Measurements from ENCODE around the gene LRP1B.
"Not testable (repeated sequence)": the region's sequence is repeated elsewhere in the genome, so short reads cannot be mapped to it uniquely, and the experiment has no call there.

The LRP1B gene

DNA sequence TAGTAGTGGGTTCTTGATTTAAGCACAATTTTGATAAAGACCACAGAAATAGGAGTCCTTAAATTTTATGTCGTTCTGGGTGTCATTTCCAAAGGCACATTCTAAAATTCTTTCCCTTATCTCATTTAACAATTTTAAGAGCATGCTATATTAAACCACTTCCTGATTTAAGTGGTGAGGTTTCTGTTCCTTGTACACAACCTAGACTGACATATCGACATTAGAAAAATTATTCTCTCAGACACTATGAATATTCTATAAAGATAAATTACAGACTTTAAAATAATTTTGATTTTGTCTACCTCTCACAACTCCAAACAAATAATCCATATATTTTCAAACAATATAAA lies 923.8 kb downstream of the LRP1B start:
- no peak for DNase-seq

GRCh38 chr2:141201016-141201565 lies 929.7 kb downstream of the LRP1B start:
- no peak for DNase-seq

- DNase-seq, result no peak
These were observed 930.6 kb downstream of the LRP1B start for GRCh38 chr2:141200191-141200590.

DNA sequence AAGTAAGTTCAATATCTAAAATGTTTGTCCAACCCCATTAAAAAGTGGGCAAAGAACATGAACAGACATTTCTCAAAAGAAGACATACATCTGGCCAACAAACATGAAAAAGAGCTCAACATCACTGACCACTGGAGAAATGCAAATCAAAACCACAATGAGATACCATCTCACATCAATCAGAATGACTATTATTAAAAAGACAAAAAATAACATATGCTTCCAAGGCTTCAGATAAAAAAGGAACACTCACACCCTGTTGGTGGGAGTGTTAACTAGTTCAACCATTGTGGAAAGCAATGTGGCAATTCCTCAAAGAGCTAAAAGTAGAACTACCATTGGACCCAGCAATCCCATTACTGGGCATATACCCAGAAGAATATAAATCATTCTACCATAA lies 931.1 kb downstream of the LRP1B start:
- DNase-seq, result no peak

DNA sequence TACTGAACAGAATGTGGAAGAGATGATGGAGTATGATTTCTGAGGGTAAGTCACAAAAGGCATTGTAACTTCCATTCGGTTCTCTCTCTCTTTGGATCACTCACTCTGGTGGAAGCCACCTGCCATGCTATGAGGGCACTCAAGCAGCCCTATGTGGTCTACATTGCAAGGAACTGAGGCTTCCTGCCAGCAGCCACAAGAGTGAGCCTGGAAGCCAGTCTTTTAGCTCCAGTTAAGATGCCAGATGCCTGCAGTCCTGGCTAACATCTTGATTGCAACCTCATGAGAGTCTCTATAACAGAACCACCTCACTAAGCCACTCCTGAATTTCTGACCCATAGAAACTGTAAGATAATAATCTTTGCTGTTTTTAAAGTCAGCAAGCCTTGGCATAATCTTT lies 935.7 kb downstream of the LRP1B start:
- no peak for DNase-seq

- no peak for DNase-seq
These were observed 943.8 kb downstream of the LRP1B start for GRCh38 chr2:141187075-141187439.

DNA sequence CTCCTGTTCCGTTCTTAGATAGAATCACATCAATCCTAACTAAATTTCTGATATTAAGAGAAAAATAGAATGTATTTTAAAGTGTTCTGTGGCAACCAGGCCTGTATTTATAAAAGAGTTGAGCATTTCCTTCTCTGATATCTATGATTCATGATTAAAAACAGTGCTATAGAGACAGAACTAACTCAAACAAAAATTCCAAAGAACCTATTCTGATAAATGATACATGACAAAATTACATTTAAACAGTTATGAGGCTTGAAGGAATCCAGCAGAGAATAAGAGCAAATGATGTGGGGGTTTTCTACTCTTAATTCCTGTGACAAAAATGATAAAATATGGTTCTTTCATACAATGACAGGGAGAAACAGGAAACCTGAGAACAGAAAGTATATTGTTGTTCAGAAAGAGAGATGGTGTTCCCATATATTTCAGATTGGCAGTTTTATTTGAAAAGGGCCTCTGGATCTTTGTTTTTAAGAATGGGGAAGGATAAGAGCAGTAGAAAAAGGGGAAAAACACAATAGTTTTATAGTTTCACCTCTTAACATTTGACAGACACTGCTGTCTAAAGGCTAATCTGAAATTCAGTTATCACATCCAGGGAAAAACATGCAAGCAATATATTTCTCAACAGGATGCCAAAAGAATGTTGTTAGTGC lies 944.3 kb downstream of the LRP1B start:
- no peak for DNase-seq

GRCh38 chr2:141182246-141182645 lies 948.6 kb downstream of the LRP1B start:
- DNase-seq, result no peak

DNA sequence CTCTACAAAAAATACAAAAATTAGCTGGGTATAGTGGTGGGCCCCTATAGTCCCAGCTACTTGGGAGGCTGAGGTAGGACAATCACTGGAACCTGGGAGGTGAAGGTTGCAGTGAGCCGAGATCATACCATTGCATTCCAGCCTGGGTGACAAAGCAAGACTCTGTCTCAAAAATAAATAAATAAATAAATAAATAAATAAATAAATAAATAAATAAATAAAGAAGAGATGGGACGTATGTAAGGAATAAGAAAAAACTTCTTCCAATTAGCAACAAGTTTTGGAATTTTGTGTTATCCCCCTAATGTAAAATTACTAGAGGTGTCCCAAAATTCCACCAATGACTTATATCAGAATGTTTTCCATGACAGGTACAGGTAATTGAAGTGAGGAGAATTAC lies 961.7 kb downstream of the LRP1B start:
- not testable (repeated sequence) for DNase-seq

DNA sequence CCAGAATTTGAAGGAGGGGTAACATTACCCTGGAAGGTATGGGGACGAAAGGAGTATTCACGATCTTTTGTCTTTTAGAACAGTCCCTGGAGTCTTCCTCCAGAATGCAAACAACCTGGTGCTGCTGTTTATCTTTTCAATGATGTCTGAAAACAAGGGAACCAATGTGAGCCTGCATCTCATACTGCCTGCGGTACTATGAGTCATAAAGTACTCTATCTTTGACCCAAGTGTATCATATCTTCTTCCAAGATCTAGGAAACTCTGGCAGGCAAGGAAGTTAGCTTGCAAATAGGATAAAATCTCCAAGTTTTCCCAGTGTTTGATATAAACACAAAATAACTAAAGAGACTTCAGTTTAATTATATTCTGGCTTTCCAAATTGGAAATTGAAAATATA lies 968.5 kb downstream of the LRP1B start:
- DNase-seq, result no peak

GRCh38 chr2:141151611-141152286 lies 979.1 kb downstream of the LRP1B start:
- DNase-seq, result no peak

GRCh38 chr2:141142025-141142424 lies 988.8 kb downstream of the LRP1B start:
- no peak for DNase-seq

GRCh38 chr2:141137122-141137693 lies 993.6 kb downstream of the LRP1B start:
- no peak for DNase-seq

DNA sequence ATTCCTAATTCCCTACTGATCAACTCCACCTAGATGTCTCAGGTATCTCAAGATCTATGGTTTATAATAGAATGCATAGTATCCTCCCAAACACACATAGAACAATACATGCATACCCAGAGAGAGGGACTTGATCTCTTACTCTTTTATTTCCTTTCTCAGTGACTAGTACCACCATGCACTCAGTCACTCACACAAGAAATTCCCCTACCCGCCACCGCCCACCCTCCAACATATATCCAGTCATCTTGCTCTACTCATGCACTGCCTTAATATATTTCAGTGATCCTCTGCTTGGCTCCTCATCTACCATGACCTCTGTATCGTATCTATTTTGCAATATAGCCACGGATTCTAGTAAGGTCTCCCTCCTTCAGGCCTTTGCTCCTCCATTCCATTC lies 996.9 kb downstream of the LRP1B start:
- DNase-seq, result no peak

DNA sequence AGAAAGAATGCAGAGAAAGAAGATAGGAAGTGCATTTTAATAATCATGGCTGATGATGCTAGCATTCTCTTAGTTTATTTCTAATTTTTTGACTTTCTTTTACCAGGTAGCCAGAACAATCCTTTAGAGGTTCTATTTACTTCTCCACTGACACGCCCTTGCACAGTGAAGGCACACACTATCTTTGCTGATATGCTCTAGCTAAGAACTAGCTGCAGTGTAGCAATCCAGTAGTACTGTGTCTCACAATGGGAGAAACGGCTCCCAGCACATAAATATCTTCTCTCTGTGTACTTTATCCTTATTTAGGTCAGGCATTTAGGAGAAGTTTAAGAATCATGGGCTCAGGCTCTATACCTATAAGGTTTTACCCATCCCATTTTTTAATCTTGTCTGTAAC lies 1005.4 kb downstream of the LRP1B start:
- DNase-seq, result no peak

- DNase-seq, result no peak
These were observed 1012.0 kb downstream of the LRP1B start for GRCh38 chr2:141118836-141119235.

DNA sequence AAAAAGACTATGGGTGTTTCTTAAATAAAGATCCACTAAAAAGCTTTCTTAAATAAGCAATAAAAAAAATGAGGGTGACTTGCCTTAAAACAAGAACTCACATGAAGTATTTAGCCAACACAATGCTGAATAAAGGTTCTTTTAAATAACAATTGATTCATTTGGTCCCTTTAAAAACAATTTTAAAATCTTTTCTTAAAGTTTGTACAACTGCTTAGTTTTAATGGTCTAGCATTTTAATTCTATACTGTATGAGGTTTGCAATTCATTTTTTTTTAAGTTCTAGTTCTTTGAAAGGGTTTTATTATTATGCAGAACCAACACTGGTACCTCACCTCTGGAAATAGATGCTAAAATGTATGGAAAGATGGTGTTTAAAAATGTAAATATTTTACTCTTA lies 1017.5 kb downstream of the LRP1B start:
- DNase-seq, result no peak

- no peak for DNase-seq
These were observed 1021.2 kb downstream of the LRP1B start for GRCh38 chr2:141109633-141110032.

DNA sequence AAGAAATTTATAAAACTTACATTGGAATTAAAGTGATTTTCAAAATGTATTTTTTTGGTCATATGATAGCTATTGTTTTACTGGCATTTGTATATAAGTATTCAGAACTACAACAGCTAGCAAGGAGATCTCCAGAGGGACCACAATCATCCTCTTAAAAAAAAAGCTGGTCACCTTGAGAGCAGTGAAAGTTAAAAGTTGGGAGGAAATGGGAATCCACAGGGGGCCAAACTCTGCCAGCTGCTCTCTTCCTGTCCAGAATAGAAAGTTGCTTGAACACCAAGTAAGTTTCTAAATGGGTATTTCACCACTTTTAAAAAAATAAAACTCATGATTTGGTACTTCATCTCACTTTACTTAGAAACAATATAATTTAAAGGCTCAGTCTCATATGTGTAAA lies 1025.1 kb downstream of the LRP1B start:
- no peak for DNase-seq

- DNase-seq, result no peak
These were observed 1027.6 kb downstream of the LRP1B start for GRCh38 chr2:141103216-141103615.

- no peak for DNase-seq
These were observed 1051.6 kb downstream of the LRP1B start for GRCh38 chr2:141079231-141079630.

- DNase-seq, result no peak
These were observed 1055.1 kb downstream of the LRP1B start for GRCh38 chr2:141075753-141076152.

- no peak for DNase-seq
These were observed 1062.6 kb downstream of the LRP1B start for GRCh38 chr2:141068053-141068682.

- DNase-seq, result no peak
These were observed 1065.8 kb downstream of the LRP1B start for GRCh38 chr2:141065042-141065441.
